Esophagus squamous epithelium (tissue), 5 donors: ENCODE measurements around the gene AKIP1. TPM values are rescaled to one million over a fixed set of nuclear protein-coding genes. Genes with fewer than 3 reads are reported as not detected.

Experiments used
- DNase-seq: peaks from one replicate; lab custom pipeline; 2025; lab: John Stamatoyannopoulos, UW
- H3K27ac ChIP-seq, 4 donors: fragments of 200-600 bp; sonication (generic); one replicate each; pipeline ENCODE4 v1.5.1; 2016 to 2019; ENCODE audit warnings: mild to moderate bottlenecking in 1 of 4
- H3K27me3 ChIP-seq, 4 donors: fragments of 200-600 bp; sonication (generic); 1 replicate in 3 of 4; 2 replicates in 1 of 4; pipeline versions ENCODE4 v1.5.1 to v1.6.0; 2017 to 2021; ENCODE audit warnings: antibody characterized with exemption in 1 of 4
- H3K36me3 ChIP-seq, 3 donors: fragments of 200-600 bp; sonication (generic); one replicate each; pipeline ENCODE4 v1.5.1; 2016 to 2019
- H3K4me1 ChIP-seq, 3 donors: fragments of 200-600 bp; sonication (generic); one replicate each; pipeline ENCODE4 v1.5.1; 2017 to 2019
- H3K4me3 ChIP-seq, 4 donors: fragments of 200-600 bp; sonication (generic); 1 replicate in 3 of 4; 2 replicates in 1 of 4; pipeline ENCODE4 v1.5.1; 2016 to 2019; ENCODE audit warnings: mild to moderate bottlenecking in 2 of 4, moderate library complexity in 1 of 4
- H3K9me3 ChIP-seq, 3 donors: fragments of 200-600 bp; sonication (generic); one replicate each; pipeline ENCODE4 v1.5.1; 2016 to 2019
- POLR2A ChIP-seq, 4 donors: fragments of 450-650 bp; IDR thresholded peaks; one replicate each; pipeline ENCODE4 v1.6.1; 2017; ENCODE audit warnings: antibody characterized with exemption in 4 of 4, mild to moderate bottlenecking in 4 of 4, moderate library complexity in 3 of 4
- WGBS, 2 donors: methylation state at CpG; one replicate each; pipeline ENCODE4 v1.1.5; 2018; 5-methylcytosine and 5-hydroxymethylcytosine counted together
- intact Hi-C: fragments of 100-400 bp; cut with DNase I; formaldehyde crosslinking; loops from one replicate; pipeline ENCODE4 v1.15.0; 2022
- total RNA-seq, 4 donors: library from RNA; depleted of rRNA; stranded (reverse); fragments of >200 nt; gene quantifications; one replicate each; pipeline ENCODE4 v1.1.0, GENCODE V29; 2016
- TF ChIP-seq, protein P1 (sequence below), 6 experiments: fragments of 450-650 bp in 4 of 6; fragments of 200-600 bp in 2 of 6; sonication (generic) in 2 of 6; IDR thresholded peaks; one replicate each; pipeline ENCODE4 v1.5.1; 2016 to 2019; ENCODE audit warnings: antibody characterized with exemption in 6 of 6, mild to moderate bottlenecking in 4 of 6, moderate library complexity in 4 of 6
- donor health status: DM: yes; HTN: yes; CAD: no.

Gene AKIP1
- total RNA-seq, 4 donors from 2014 or later = 9.8 to 37.2 (median 23.1) TPM

DNA sequence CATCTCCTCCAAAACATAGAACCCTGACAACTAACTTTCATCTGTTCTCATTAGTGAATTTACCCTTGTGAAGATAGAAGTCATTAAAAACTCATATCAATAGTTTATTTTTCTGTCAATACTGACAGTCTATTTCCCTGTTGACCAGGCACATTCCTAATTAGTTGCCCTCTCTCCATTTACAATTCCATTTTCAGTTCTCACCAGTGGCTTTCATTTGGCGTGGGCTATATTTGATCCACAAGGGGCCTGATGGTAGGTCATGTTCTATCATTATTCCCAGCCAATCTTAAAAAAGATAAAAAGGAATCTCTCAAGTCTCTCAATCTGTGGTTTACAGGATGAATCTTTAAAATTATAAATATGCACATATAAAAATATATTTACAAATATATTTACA, 3.9 kb upstream of the AKIP1 start:
- H3K27me3 ChIP-seq = no peaks in the 10 kb centered on the region
- DNase-seq = no peak
- peaks cover 6 to 57% (median 23%) of the 10 kb centered on the region in 3 donors for H3K4me1 ChIP-seq
- H3K9me3 ChIP-seq = no peaks in the 10 kb centered on the region
- H3K36me3 ChIP-seq = no peaks in the 10 kb centered on the region
- no peak overlapping the region for H3K4me3 ChIP-seq
- H3K27ac ChIP-seq = peak overlapping the region in 3 of 4 donors; percentile 21 to 63 (median 50)
- no peak for TF ChIP-seq POLR2A (IDR thresholded peaks at IDR 0.05)
- TF ChIP-seq, protein P1, sequence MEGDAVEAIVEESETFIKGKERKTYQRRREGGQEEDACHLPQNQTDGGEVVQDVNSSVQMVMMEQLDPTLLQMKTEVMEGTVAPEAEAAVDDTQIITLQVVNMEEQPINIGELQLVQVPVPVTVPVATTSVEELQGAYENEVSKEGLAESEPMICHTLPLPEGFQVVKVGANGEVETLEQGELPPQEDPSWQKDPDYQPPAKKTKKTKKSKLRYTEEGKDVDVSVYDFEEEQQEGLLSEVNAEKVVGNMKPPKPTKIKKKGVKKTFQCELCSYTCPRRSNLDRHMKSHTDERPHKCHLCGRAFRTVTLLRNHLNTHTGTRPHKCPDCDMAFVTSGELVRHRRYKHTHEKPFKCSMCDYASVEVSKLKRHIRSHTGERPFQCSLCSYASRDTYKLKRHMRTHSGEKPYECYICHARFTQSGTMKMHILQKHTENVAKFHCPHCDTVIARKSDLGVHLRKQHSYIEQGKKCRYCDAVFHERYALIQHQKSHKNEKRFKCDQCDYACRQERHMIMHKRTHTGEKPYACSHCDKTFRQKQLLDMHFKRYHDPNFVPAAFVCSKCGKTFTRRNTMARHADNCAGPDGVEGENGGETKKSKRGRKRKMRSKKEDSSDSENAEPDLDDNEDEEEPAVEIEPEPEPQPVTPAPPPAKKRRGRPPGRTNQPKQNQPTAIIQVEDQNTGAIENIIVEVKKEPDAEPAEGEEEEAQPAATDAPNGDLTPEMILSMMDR (IDR thresholded peaks at IDR 0.05) = no peak
- 73 to 75% methylated on average over 1 of the region's 1 CpG for WGBS, 2 donors
- intact Hi-C loops = no loop called here

DNA sequence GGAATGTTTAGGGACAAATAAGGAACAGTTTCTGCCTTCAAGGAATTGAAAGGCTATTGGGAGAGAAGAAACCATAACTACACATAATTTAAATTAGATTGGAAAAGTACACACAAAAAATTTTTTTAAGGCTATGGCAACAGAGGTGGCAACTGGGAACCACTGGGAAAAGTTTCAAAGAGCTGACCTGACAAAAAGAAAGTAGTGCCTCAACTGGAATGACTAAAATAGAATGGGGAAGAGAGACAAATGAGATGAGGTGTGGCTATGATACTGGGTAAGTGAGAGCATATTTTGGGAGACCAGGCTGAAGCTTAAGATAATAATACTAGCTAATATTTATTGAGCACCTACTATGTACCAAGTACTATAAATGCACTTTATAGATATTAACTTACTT, 2.9 kb upstream of the AKIP1 start:
- intact Hi-C loops = no loop called here
- no peaks in the 10 kb centered on the region for H3K9me3 ChIP-seq
- H3K36me3 ChIP-seq = no peaks in the 10 kb centered on the region
- no peaks in the 10 kb centered on the region for H3K27me3 ChIP-seq
- H3K27ac ChIP-seq = peak overlapping the region in 3 of 4 donors; percentile 11 to 63 (median 50)
- peaks cover 6 to 65% (median 27%) of the 10 kb centered on the region in 3 donors for H3K4me1 ChIP-seq
- no peak overlapping the region for H3K4me3 ChIP-seq
- no peak for TF ChIP-seq POLR2A (IDR thresholded peaks at IDR 0.05)
- TF ChIP-seq, protein P1 (IDR thresholded peaks at IDR 0.05) = no peak
- no peak for DNase-seq

DNA sequence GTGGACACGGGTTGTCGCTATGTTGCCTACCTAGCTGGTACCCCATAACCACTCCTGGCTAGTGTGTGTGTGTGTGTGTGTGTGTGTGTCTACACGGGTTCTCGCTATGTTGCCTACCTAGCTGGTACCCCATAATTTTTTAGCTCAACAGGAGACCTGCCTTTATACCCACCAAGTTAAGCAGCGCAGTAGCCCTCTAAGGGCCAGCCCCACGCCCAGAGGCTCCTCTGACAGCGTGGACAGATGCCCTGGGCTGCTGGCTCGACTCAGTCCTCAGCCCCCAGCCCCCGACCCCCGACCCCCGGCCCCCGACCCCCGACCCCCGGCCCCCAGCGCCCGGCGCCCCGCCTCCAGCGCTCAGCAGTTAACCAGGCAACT, 351 bp upstream of the AKIP1 start:
- Histone ChIP-seq H3K9me3 (no peaks in the 10 kb centered on the region), H3K4me1 (peaks cover 6 to 77% (median 45%) of the 10 kb centered on the region in 3 donors), H3K27me3 (no peaks in the 10 kb centered on the region), H3K27ac (peak overlapping the region; percentile 92 to 97 (median 96)), H3K4me3 (peak overlapping the region; percentile 92 to 96 (median 94)), H3K36me3 (no peaks in the 10 kb centered on the region)
- intact Hi-C loops = no loop called here
- WGBS, 2 donors = 0% methylated on average over 3 of the region's 19 CpGs
- TF ChIP-seq, protein P1 (IDR thresholded peaks at IDR 0.05) = no peak
- no peak for TF ChIP-seq POLR2A (IDR thresholded peaks at IDR 0.05)
- no peak for DNase-seq

DNA sequence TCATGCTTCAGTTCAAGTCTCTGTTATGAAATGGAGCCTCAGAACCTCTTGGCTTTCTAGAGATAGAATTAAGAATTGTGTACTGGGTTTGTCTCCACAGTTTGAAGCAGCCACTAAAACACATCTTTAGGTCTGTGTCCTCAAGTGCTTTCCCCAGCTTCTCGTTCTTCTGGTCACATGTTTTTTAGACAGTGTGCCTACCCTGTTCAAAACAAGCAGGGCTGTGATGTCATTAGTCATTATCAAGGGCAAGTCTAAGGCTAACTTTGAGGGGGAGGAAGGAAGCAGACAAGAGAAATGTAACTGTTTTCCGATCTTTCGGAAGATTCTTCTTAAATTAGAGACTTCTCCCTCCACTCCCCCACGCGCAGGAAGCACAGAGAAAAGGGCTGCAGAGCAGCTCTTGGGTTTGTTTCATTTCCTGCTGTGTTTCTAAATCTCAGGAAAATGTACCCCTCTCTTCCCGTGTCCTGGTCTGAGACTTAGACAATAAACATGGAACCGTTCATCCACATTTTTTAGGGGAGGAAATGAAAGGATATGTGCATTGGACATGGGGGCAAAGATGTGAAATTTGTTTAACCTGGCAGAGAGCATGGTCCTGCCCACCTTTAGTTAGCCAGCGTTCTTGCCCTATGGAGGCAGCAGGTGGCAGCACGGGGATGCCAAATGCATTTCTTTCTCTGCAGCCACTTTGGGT, 3.1 kb downstream of the AKIP1 start:
- Histone ChIP-seq H3K36me3 (peaks cover 0 to 34% (median 17%) of the 10 kb centered on the region in 3 donors), H3K27ac (peak overlapping the region in 3 of 4 donors; percentile 46 to 85 (median 73)), H3K4me1 (peaks cover 0 to 71% (median 34%) of the 10 kb centered on the region in 3 donors), H3K27me3 (no peaks in the 10 kb centered on the region), H3K9me3 (no peaks in the 10 kb centered on the region), H3K4me3 (peak overlapping the region in 2 of 4 donors; percentile 21 to 52)
- intact Hi-C loops = no loop called here
- no peak for DNase-seq
- WGBS, 2 donors = 11 to 18% methylated on average over 9 of the region's 9 CpGs
- TF ChIP-seq, protein P1 (IDR thresholded peaks at IDR 0.05) = peak; percentile 41 to 61 (median 51)
- TF ChIP-seq POLR2A (IDR thresholded peaks at IDR 0.05) = no peak

DNA sequence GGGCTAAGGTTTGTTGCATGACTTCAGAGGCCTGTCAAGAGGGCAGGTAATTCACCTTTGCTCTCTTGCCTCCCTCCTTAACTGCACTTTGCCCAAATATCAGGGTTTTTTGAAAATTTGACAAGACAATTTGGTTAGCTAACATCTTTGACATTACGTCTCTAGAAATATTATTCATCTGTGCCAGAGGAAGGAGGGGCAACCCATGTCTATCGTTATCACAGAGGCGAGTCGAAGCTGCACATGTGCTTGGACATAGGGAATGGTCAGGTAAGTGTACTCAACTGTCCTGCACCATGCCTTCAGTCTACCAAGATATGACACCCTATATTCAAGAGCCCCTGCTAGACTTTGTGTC, 3.7 kb downstream of the AKIP1 start:
- intact Hi-C loops = loop anchor here (5.0 kb wide), 1 partner anchor 43 kb away; no protein-coding TSS in a partner anchor
- WGBS, 2 donors = 48 to 74% methylated on average over 4 of the region's 4 CpGs
- Histone ChIP-seq H3K27ac (peak overlapping the region in 3 of 4 donors; percentile 46 to 85 (median 73)), H3K36me3 (peaks cover 0 to 40% (median 18%) of the 10 kb centered on the region in 3 donors), H3K27me3 (no peaks in the 10 kb centered on the region), H3K4me1 (peaks cover 0 to 67% (median 34%) of the 10 kb centered on the region in 3 donors), H3K9me3 (no peaks in the 10 kb centered on the region), H3K4me3 (peak overlapping the region in 2 of 4 donors; percentile 21 to 52)
- no peak for TF ChIP-seq POLR2A (IDR thresholded peaks at IDR 0.05)
- DNase-seq = no peak
